ENCODE data around the gene SLC25A19.
"Not testable (repeated sequence)": the region's sequence is repeated elsewhere in the genome, so short reads cannot be mapped to it uniquely, and the experiment has no call there.

- TF ChIP-seq, protein P1, sequence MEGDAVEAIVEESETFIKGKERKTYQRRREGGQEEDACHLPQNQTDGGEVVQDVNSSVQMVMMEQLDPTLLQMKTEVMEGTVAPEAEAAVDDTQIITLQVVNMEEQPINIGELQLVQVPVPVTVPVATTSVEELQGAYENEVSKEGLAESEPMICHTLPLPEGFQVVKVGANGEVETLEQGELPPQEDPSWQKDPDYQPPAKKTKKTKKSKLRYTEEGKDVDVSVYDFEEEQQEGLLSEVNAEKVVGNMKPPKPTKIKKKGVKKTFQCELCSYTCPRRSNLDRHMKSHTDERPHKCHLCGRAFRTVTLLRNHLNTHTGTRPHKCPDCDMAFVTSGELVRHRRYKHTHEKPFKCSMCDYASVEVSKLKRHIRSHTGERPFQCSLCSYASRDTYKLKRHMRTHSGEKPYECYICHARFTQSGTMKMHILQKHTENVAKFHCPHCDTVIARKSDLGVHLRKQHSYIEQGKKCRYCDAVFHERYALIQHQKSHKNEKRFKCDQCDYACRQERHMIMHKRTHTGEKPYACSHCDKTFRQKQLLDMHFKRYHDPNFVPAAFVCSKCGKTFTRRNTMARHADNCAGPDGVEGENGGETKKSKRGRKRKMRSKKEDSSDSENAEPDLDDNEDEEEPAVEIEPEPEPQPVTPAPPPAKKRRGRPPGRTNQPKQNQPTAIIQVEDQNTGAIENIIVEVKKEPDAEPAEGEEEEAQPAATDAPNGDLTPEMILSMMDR (IDR thresholded peaks at IDR 0.05), result not testable (repeated sequence)
- not testable (repeated sequence) for TF ChIP-seq POLR2A (IDR thresholded peaks at IDR 0.05)
These were observed 3.7 kb upstream of the SLC25A19 start for GRCh38 chr17:75292810-75293448.

All from uterus (tissue), 2 donors.